PC-3 (cell line): ENCODE results near the gene PCGF5. TPM values are rescaled to one million over a fixed set of nuclear protein-coding genes. Genes with fewer than 3 reads are reported as not detected.
"Not testable (repeated sequence)": the region's sequence is repeated elsewhere in the genome, so short reads cannot be mapped to it uniquely, and the experiment has no call there.

ENCODE experiments used
- ATAC-seq: fragments of 200-7000 bp; cut with Tn5 transposase; 2 replicates; pipeline ENCODE4 v1.9.1; 2020; ENCODE audit warnings: mild to moderate bottlenecking, moderate library complexity
- BruUV-seq: library from RNA; stranded (reverse); fragments of 400-500 nt; replicated peaks from 2 replicates; lab custom pipeline; 2021; lab: Mats Ljungman, UMichigan
- CTCF ChIA-PET: fragments of 300-600 bp; sonication (Branson Sonifier 250); formaldehyde crosslinking; loops from one replicate; lab custom pipeline; 2022; ENCODE audit warnings: antibody characterized with exemption; lab: Charles Lee
- POLR2A ChIA-PET: fragments of 300-600 bp; sonication (Branson Sonifier 250); formaldehyde crosslinking; loops from one replicate; lab custom pipeline; 2022; ENCODE audit warnings: antibody characterized with exemption; ENCODE audit not compliant: unreplicated experiment; lab: Charles Lee
- DNase-seq: peaks from one replicate; pipeline ENCODE4 v3.0.0-alpha.2; 2015
- H2AFZ ChIP-seq: fragments of 300-600 bp; sonication (generic); 2 replicates; pipeline ENCODE4 v1.6.0; 2016; ENCODE audit warnings: antibody characterized with exemption, low read length
- H3F3A ChIP-seq: fragments of 300-600 bp; sonication (generic); one replicate; pipeline ENCODE4 v1.6.0; 2017; ENCODE audit warnings: antibody characterized with exemption, low read length, control low read depth, mild to moderate bottlenecking; ENCODE audit not compliant: unreplicated experiment
- H3K27ac ChIP-seq: fragments of 300-600 bp; sonication (generic); 2 replicates; pipeline ENCODE4 v1.5.1; 2016; ENCODE audit warnings: mild to moderate bottlenecking, low read length
- H3K27me3 ChIP-seq: fragments of 300-600 bp; sonication (generic); 2 replicates; pipeline ENCODE4 v1.6.1; 2016; ENCODE audit warnings: low read length, mixed read lengths
- H3K36me3 ChIP-seq: fragments of 300-600 bp; sonication (generic); 2 replicates; pipeline ENCODE4 v1.6.1; 2016; ENCODE audit warnings: low read depth, mixed run types, low read length, mixed read lengths
- H3K4me1 ChIP-seq: fragments of 300-600 bp; sonication (generic); 2 replicates; pipeline ENCODE4 v1.5.1; 2016; ENCODE audit warnings: low read length; ENCODE audit not compliant: insufficient read depth
- H3K4me2 ChIP-seq: fragments of 300-600 bp; sonication (generic); 2 replicates; pipeline ENCODE4 v1.6.0; 2016; ENCODE audit warnings: low read length
- H3K4me3 ChIP-seq: fragments of 300-600 bp; sonication (generic); 2 replicates; pipeline ENCODE4 v1.5.1; 2016; ENCODE audit warnings: mild to moderate bottlenecking, low read length, mixed read lengths
- H3K79me2 ChIP-seq: fragments of 300-600 bp; sonication (generic); 2 replicates; pipeline ENCODE4 v1.6.1; 2017; ENCODE audit warnings: low read length, mixed read lengths
- H3K9ac ChIP-seq: fragments of 300-600 bp; sonication (generic); 2 replicates; pipeline ENCODE4 v1.6.0; 2016; ENCODE audit warnings: mild to moderate bottlenecking, low read length
- H3K9me2 ChIP-seq: fragments of 300-600 bp; sonication (generic); replicated peaks from 2 replicates; pipeline ENCODE4 v1.6.1; 2016; ENCODE audit warnings: mixed run types, low read length, mixed read lengths
- H3K9me3 ChIP-seq: fragments of 300-600 bp; sonication (generic); 2 replicates; pipeline ENCODE4 v1.6.1; 2016; ENCODE audit warnings: low read length, mixed read lengths
- H4K20me1 ChIP-seq: fragments of 300-600 bp; sonication (generic); 2 replicates; pipeline ENCODE4 v1.6.1; 2016; ENCODE audit warnings: low read length, mixed read lengths
- CTCF ChIP-seq: fragments of 300-600 bp; sonication (generic); conservative IDR thresholded peaks from 2 replicates; pipeline ENCODE4 v1.5.1; 2017; ENCODE audit warnings: antibody characterized with exemption, low read depth, mild to moderate bottlenecking, low read length
- EZH2 ChIP-seq: fragments of 300-600 bp; sonication (generic); IDR thresholded peaks from one replicate; pipeline ENCODE4 v1.6.1; 2017; ENCODE audit warnings: antibody characterized with exemption, mild to moderate bottlenecking, low read length; ENCODE audit not compliant: unreplicated experiment
- EZH2phosphoT487 ChIP-seq: fragments of 300-600 bp; sonication (generic); IDR thresholded peaks from 2 replicates; pipeline ENCODE4 v1.6.1; 2018; ENCODE audit warnings: mild to moderate bottlenecking, antibody characterized with exemption, low read length, borderline replicate concordance
- intact Hi-C: fragments of 100-400 bp; cut with micrococcal nuclease; formaldehyde crosslinking; loops from 2 replicates; pipeline ENCODE4 v1.9.0; 2023
- total RNA-seq: library from RNA; depleted of rRNA; stranded (reverse); fragments of >200 nt; gene quantifications from 2 replicates; pipeline ENCODE4 v1.2.3, GENCODE V29; 2014

PCGF5 gene
- total RNA-seq, 1 experiment from 2014 or later, result 25.0 TPM

- Histone ChIP-seq H3F3A (no peaks in the 10 kb centered on the region), H3K4me2 (no peak overlapping the region), H3K9me2 (no peaks in the 10 kb centered on the region), H3K27ac (no peak overlapping the region), H4K20me1 (no peaks in the 10 kb centered on the region), H3K36me3 (no peaks in the 10 kb centered on the region), H3K9me3 (no peaks in the 10 kb centered on the region), H3K27me3 (no peaks in the 10 kb centered on the region), H3K9ac (no peak overlapping the region), H2AFZ (no peak overlapping the region), H3K79me2 (no peaks in the 10 kb centered on the region), H3K4me3 (no peak overlapping the region), H3K4me1 (no peaks in the 10 kb centered on the region)
- ChIA-PET POLR2A (no interaction called here), CTCF (no interaction called here)
- TF ChIP-seq CTCF (no peak), EZH2 (no peak), EZH2phosphoT487 (no peak)
- ATAC-seq, result no peak
- no TSS peak for BruUV-seq
- intact Hi-C loops, result no loop called here
- no peak for DNase-seq
Measured at GRCh38 chr10:91257310-91257709, 36.8 kb downstream of the PCGF5 start.

GRCh38 chr10:91260417-91260816 lies 40.0 kb downstream of the PCGF5 start:
- H3K4me1 ChIP-seq, DNase-seq, intact Hi-C loops, CTCF ChIA-PET, H3K27ac ChIP-seq, H3F3A ChIP-seq, H3K9me2 ChIP-seq, H3K4me2 ChIP-seq, H3K36me3 ChIP-seq, H2AFZ ChIP-seq, ATAC-seq, H3K4me3 ChIP-seq, H3K27me3 ChIP-seq, H3K79me2 ChIP-seq, H3K9me3 ChIP-seq, BruUV-seq, POLR2A ChIA-PET, H4K20me1 ChIP-seq, H3K9ac ChIP-seq: not testable (repeated sequence)

- no TSS peak for BruUV-seq
- intact Hi-C loops, result no loop called here
- Histone ChIP-seq H3K9ac (no peak overlapping the region), H3K4me1 (no peaks in the 10 kb centered on the region), H3K27me3 (no peaks in the 10 kb centered on the region), H3K4me2 (no peak overlapping the region), H3F3A (no peaks in the 10 kb centered on the region), H2AFZ (no peak overlapping the region), H3K27ac (no peak overlapping the region), H3K79me2 (no peaks in the 10 kb centered on the region), H4K20me1 (no peaks in the 10 kb centered on the region), H3K36me3 (no peaks in the 10 kb centered on the region), H3K9me2 (no peaks in the 10 kb centered on the region), H3K9me3 (no peaks in the 10 kb centered on the region), H3K4me3 (no peak overlapping the region)
- ATAC-seq (no peak), DNase-seq (no peak)
- POLR2A ChIA-PET, result no interaction called here
- CTCF ChIA-PET, result no interaction called here
- TF ChIP-seq EZH2phosphoT487 (no peak), EZH2 (no peak), CTCF (no peak)
Measured at GRCh38 chr10:91271886-91272285, 51.4 kb downstream of the PCGF5 start.
